NCI-H460 (cell line): ENCODE measurements around the gene ORAI1. TPM values are rescaled to one million over a fixed set of nuclear protein-coding genes. Genes with fewer than 3 reads are reported as not detected.
"Not testable (repeated sequence)": the region's sequence is repeated elsewhere in the genome, so short reads cannot be mapped to it uniquely, and the experiment has no call there.

Experiments
- DNase-seq: peaks from one replicate; pipeline ENCODE4 v3.0.0-alpha.2; 2016; ENCODE audit warnings: low read depth; ENCODE audit errors: extremely low read depth
- total RNA-seq: library from RNA; depleted of rRNA; stranded (reverse); fragments of >200 nt; shearing (Covaris generic); gene quantifications from 2 replicates; pipeline ENCODE4 v1.2.3, GENCODE V29; 2014

The ORAI1 gene
- total RNA-seq, 1 experiment from 2014 or later, result 12.6 TPM

GRCh38 chr12:121602766-121603165 is 23.6 kb upstream of the ORAI1 start:
- no peak for DNase-seq

GRCh38 chr12:121603581-121603980 is 22.7 kb upstream of the ORAI1 start:
- no peak for DNase-seq

DNA sequence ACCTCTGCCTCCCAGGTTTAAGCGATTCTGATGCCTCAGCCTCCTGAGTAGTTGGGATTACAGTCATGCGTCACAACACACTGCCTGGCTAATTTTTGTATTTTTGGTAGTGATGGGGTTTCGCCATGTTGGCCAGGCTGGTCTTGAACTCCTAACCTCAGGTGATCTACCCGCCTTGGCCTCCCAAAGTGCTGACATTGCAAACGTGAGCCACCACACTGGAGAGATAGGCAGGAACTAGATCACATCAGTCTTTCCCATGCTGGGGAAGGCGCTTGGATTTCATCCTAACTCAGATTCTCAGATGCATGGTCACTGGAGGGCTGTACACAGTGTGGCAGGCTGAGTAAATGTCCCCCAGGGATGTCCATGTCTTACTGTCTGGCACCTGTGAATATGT is 18.0 kb upstream of the ORAI1 start:
- no peak for DNase-seq

DNA sequence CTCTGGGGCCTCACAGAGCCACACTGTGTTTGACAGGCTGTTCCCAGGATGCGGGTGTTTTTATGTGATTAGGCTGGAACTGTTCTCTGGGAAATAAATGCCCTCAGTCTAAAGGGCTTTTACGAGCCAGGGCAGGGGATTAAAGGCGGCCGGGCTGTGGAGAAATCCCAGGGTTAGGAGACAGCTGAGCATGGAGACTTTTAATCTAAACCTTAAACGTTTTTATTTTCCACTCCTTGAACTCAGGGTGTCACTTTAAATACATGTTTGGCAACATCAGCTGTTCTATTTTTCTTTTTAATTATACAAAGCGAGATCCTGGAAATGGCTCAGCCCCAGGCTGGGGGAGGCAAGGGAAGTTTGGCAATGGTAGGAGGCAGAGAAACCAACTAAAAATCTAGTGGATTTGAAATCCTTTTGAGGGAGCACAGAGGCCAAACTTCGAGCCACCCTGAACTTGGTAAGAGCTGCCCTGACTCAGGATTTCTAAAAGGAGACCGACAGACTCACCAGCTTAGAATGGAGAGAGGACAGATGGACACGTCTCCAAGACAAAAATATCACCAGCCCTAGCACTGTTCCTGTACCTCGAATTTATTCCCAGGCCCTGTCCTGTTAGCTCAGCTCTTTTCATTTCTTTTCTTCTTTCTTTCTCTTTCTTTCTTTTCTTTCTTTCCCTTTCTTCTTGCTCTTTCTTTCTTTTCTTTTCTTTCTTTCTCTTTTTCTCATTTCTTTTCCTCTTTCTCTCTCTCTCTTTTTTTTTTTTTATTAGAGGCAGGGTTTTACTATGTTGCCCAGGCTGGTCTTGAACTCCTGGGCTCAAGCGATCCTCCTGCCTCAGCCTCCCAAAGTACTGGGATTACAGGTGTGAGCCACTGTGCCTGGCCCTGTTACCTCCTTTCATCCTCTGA is 15.8 kb upstream of the ORAI1 start:
- no peak for DNase-seq

DNA sequence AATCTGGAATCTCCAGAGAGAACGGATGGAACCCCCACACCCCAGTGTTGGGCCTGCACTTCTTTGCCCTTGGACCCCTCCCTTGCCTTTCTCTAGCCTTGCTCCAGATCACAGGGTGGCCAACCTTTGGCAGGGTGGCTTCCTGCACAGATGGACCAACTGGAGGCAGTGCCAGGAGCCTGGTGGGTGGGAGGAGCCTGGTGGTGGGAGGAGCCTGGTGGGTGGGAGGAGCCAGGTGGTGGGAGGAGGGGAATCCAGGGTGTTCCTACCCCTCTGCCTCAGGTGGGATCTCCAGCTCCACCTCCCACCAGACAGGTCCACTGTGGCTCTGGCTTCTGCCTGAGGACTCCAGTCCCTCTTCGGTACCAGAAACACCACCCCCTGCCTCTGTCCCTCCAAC is 15.0 kb upstream of the ORAI1 start:
- no peak for DNase-seq

- no peak for DNase-seq
These were observed 12.9 kb upstream of the ORAI1 start for GRCh38 chr12:121613462-121613861.

DNA sequence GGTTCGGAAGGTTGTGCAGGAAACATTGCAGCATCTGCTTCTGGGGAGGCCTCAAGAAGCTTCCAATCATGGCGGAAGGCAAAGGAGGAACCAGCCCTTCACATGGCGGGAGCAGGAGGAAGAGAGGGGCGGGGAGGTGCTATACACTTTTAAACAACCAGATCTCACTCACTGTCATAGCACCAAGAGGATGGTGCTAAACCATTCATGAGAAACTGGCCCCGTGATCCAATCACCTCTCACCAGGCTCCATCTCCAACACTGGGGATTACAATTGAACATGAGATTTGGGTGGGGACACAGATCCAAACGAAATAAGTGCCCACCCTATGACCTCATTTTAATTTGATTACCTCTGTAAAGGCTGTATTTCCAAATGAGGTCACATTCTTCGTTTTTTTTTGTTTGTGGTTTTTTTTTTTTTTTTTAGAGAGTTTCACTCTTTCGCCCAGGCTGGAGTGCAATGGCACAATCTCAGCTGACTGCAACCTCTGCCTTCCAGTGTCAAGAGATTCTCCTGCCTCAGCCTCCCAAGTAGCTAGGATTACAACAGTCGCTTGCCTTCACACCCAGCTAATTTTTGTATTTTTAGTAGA is 11.4 kb upstream of the ORAI1 start:
- no peak for DNase-seq

DNA sequence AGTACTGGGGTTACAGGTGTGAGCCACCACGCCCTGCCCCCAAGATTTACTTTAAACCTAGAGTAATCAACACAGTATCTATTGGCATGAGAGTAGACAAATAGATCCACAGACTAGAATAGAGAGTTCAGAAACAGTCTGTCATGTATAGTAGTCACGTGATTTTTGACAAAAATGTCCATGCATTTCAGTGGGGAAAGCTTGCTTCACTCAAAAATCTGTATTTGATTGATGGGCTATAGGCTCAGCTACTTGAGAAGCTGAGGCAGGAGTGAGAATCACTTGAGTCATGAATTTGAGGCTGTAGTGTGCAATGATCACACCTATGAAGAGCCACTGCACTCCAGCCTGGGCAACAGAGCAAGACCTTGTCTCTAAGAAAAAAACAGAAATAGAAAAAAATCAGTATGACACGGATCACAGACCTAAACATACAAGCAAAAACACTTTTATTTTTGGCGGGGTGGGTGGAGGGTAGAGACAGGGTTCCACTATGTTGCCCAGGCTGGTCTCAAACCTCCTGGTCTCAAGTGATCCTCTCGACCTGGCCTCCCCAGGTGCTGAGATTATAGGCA is 7.6 kb upstream of the ORAI1 start:
- DNase-seq, result no peak

GRCh38 chr12:121620333-121620891 is 5.9 kb upstream of the ORAI1 start:
- no peak for DNase-seq

GRCh38 chr12:121626853-121627640 is 717 bp downstream of the ORAI1 start:
- peak; percentile 35 for DNase-seq

- DNase-seq, result no peak
These were observed 1.7 kb downstream of the ORAI1 start for GRCh38 chr12:121628037-121628436.

GRCh38 chr12:121628536-121628935 is 2.2 kb downstream of the ORAI1 start:
- no peak for DNase-seq

DNA sequence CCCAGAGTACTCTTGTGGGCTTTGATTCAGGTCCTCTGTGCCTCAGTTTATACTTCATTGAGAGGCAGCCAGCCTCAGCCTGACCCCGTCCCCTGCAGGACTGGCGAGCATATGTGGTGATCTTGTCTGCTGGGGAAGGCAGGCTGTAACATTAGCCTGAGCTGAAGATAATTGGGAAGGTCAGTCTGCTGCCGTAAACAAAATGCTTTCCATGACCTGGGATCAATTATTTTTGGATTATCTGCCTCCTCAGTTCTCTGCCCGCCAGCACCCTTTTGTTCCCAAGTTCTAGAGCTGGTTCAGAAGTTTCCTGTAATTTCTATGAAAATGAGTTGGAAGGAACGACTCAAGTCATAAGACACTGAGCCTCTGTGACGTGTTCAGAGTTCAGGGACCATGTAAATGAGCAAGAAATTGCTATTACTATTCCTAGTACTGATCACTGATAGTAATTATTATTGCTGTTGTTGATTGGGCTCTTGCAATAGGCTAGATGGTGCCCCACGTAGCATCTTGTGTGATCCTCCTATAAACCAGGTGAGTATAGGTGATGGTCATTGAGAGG is 4.5 kb downstream of the ORAI1 start:
- DNase-seq, result no peak

- DNase-seq, result no peak
These were observed 6.0 kb downstream of the ORAI1 start for GRCh38 chr12:121632069-121632970.

GRCh38 chr12:121633833-121634196 is 7.5 kb downstream of the ORAI1 start:
- not testable (repeated sequence) for DNase-seq

DNA sequence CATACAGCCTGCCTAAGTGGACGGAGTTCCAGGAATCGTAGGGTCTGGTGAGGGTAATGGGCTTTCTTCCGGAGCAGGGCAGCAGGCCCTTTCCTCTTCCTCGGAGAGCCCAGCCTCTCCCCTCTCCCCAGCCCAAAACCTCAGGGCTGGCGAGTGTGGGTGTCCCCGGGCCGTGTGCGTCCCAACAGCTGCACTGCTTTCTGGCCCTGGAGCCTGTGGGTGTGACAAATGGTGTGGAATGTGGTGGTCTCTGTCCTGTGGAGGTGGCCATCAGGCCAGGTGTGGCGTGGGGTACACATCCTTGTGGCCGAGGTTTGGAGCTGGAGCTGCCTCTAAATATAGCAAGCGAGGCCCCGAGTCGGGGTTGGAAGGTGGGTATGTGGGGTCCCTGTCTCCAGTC is 8.5 kb downstream of the ORAI1 start:
- DNase-seq, result no peak

- DNase-seq, result no peak
These were observed 11.0 kb downstream of the ORAI1 start for GRCh38 chr12:121637231-121637914.

DNA sequence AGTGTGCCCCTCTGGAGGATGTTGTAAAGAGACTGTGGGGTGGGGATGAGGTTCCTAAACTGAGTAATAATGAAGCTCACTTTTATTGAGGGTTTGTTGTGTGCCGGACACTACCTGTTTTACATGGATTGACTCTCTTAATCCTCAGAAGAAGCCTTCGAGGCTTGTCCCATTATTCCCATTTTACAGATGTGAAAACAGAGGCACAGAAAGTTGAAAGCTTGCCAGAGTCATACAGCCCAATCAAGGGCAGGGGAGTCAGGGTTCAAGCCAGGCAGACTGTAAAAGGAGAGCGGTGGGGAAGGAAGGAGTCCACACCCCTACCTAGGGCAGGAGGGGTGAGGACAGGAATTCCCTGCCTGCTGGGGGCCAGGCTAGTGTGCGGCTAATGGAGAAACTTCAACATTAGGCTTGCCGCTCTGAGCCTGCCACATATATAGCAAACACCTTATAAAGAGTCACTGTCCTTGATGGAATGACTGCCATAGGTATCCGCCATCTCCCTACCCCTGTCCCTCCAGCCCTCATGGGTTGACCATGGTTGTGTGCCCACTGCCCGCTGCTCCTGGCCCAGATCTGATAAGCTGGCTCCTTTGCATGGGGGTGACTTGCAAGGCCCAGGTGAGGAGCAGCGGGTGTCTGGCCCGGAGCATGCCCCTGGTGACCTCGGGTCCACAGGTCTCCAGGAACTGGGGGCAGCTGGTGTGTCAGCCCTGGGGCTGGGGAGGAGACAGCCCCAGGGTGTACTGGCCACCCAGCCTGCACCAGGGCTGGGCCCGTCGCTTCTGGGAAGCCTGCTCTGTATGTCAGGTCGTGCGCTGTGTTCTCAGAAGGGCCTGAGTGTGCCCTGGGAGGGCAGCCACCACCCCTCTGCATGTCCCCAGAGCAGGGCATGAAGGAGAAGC is 12.2 kb downstream of the ORAI1 start:
- no peak for DNase-seq
